Measurements from ENCODE around the gene CITED4.

DNA sequence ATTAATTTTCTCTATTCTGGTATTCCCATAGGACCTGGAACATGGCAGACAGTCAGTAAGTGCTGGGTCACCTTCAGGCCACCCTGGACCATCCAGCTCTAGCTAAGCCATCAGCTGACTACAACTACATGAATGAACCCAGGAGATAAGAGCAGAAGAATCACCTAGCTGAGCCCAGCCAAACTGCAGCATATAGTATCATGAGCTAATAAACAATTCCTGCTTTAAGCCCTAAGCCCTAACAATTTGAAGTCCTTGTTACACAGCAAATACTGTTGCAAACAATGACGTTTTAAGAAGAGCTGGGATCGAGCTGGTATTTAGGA is 14.2 kb upstream of the CITED4 start:
- TF ChIP-seq, protein P1, sequence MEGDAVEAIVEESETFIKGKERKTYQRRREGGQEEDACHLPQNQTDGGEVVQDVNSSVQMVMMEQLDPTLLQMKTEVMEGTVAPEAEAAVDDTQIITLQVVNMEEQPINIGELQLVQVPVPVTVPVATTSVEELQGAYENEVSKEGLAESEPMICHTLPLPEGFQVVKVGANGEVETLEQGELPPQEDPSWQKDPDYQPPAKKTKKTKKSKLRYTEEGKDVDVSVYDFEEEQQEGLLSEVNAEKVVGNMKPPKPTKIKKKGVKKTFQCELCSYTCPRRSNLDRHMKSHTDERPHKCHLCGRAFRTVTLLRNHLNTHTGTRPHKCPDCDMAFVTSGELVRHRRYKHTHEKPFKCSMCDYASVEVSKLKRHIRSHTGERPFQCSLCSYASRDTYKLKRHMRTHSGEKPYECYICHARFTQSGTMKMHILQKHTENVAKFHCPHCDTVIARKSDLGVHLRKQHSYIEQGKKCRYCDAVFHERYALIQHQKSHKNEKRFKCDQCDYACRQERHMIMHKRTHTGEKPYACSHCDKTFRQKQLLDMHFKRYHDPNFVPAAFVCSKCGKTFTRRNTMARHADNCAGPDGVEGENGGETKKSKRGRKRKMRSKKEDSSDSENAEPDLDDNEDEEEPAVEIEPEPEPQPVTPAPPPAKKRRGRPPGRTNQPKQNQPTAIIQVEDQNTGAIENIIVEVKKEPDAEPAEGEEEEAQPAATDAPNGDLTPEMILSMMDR (IDR thresholded peaks at IDR 0.05), result no peak
- TF ChIP-seq POLR2A (IDR thresholded peaks at IDR 0.05), result no peak

Measured in breast epithelium (tissue), 3 donors.